Gastrocnemius medialis (tissue), 4 donors: ENCODE results near the gene ACOT13. TPM values are rescaled to one million over a fixed set of nuclear protein-coding genes. Genes with fewer than 3 reads are reported as not detected.
"Not testable (repeated sequence)": the region's sequence is repeated elsewhere in the genome, so short reads cannot be mapped to it uniquely, and the experiment has no call there.

ENCODE experiments used
- ATAC-seq, 2 donors: fragments of 150-250 bp; one replicate each; pipeline ENCODE4 v1.9.1; 2016
- DNase-seq, 2 donors: peaks; one replicate each; pipeline ENCODE4 v3.0.0-alpha.2; 2019
- H3K27ac ChIP-seq, 4 donors: fragments of 200-600 bp; sonication (generic); 1 replicate in 1 of 4; 2 replicates in 3 of 4; pipeline ENCODE4 v1.5.1; 2016 to 2018; ENCODE audit warnings: mild to moderate bottlenecking in 2 of 4, moderate library complexity in 1 of 4
- H3K27me3 ChIP-seq, 3 donors: fragments of 200-600 bp; sonication (generic) in 2 of 3; 1 replicate in 1 of 3; 2 replicates in 2 of 3; pipeline versions ENCODE4 v1.5.1 to v1.6.0; 2016 to 2019; ENCODE audit warnings: mild to moderate bottlenecking in 1 of 3, moderate library complexity in 1 of 3
- H3K36me3 ChIP-seq, 2 donors: fragments of 200-600 bp; sonication (generic) in 1 of 2; one replicate each; pipeline ENCODE4 v1.5.1; 2017 to 2018
- H3K4me1 ChIP-seq, 2 donors: fragments of 200-600 bp; sonication (generic) in 1 of 2; one replicate each; pipeline ENCODE4 v1.5.1; 2016 to 2017; ENCODE audit warnings: mild to moderate bottlenecking in 2 of 2
- H3K4me3 ChIP-seq, 4 donors: fragments of 200-600 bp; sonication (generic) in 3 of 4; 1 replicate in 1 of 4; 2 replicates in 3 of 4; pipeline ENCODE4 v1.5.1; 2016 to 2019; ENCODE audit warnings: mild to moderate bottlenecking in 2 of 4
- H3K9me3 ChIP-seq, 3 donors: fragments of 200-600 bp; sonication (generic) in 2 of 3; 1 replicate in 1 of 3; 2 replicates in 2 of 3; pipeline ENCODE4 v1.5.1; 2016 to 2019
- POLR2A ChIP-seq, 2 donors: fragments of 450-650 bp; IDR thresholded peaks; one replicate each; pipeline ENCODE4 v1.6.1; 2017; ENCODE audit warnings: antibody characterized with exemption in 2 of 2, mild to moderate bottlenecking in 2 of 2, moderate library complexity in 2 of 2
- in situ Hi-C, 4 donors: fragments of 200-750 bp; cut with MboI; loops; one replicate each; pipeline versions ENCODE4 v1.15.0 to v1.8.0; 2017; ENCODE audit warnings: low sequenced_read_pairs in 4 of 4
- intact Hi-C: fragments of 100-400 bp; cut with DNase I; formaldehyde crosslinking; loops from one replicate; pipeline ENCODE4 v1.15.1; 2023; ENCODE audit warnings: low total_unique reads
- total RNA-seq, 4 donors: library from RNA; depleted of rRNA; stranded (reverse); fragments of >200 nt; gene quantifications; one replicate each; pipeline versions ENCODE4 v1.1.0 to v1.2.3, GENCODE V29; 2016
- TF ChIP-seq, protein P1 (sequence below), 5 experiments: fragments of 450-650 bp in 3 of 5; fragments of 200-600 bp in 2 of 5; sonication (generic) in 2 of 5; IDR thresholded peaks in 4 of 5; conservative IDR thresholded peaks in 1 of 5; 1 replicate in 4 of 5; 2 replicates in 1 of 5; pipeline ENCODE4 v1.5.1; 2016 to 2019; ENCODE audit warnings: antibody characterized with exemption in 5 of 5, mild to moderate bottlenecking in 3 of 5, moderate library complexity in 3 of 5

ACOT13 gene
- total RNA-seq, 4 donors from 2014 or later, result 13.6 to 28.2 (median 21.1) TPM

GRCh38 chr6:24721461-24722215 is 54.8 kb downstream of the ACOT13 start:
- TF ChIP-seq POLR2A (IDR thresholded peaks at IDR 0.05), result peak; percentile 82 to 85
- TF ChIP-seq, protein P1, sequence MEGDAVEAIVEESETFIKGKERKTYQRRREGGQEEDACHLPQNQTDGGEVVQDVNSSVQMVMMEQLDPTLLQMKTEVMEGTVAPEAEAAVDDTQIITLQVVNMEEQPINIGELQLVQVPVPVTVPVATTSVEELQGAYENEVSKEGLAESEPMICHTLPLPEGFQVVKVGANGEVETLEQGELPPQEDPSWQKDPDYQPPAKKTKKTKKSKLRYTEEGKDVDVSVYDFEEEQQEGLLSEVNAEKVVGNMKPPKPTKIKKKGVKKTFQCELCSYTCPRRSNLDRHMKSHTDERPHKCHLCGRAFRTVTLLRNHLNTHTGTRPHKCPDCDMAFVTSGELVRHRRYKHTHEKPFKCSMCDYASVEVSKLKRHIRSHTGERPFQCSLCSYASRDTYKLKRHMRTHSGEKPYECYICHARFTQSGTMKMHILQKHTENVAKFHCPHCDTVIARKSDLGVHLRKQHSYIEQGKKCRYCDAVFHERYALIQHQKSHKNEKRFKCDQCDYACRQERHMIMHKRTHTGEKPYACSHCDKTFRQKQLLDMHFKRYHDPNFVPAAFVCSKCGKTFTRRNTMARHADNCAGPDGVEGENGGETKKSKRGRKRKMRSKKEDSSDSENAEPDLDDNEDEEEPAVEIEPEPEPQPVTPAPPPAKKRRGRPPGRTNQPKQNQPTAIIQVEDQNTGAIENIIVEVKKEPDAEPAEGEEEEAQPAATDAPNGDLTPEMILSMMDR (IDR thresholded peaks at IDR 0.05 in 4 of 5, conservative IDR thresholded peaks at IDR 0.05 in 1 of 5), result no peak
- Histone ChIP-seq H3K27me3 (no peaks in the 10 kb centered on the region), H3K4me1 (peaks cover 21 to 29% of the 10 kb centered on the region in 2 donors), H3K4me3 (peak overlapping the region; percentile 66 to 91 (median 79)), H3K36me3 (peaks cover 0 to 5% of the 10 kb centered on the region in 2 donors), H3K9me3 (no peaks in the 10 kb centered on the region), H3K27ac (peak overlapping the region; percentile 93 to 100 (median 98))
- intact Hi-C loops (loop anchor here (1.0 to 5.0 kb wide), 4 partner anchors 54 to 1271 kb away; partner anchors contain the start of gene TDP2), in situ Hi-C loops (loop anchor here in 1 of 4 donors (25.0 kb wide), 1 partner anchor 309 kb away; the partner anchor contains the start of gene MRS2)
- peak in 1 of 2 donors; percentile 82 for DNase-seq
- peak; percentile 68 to 69 for ATAC-seq

GRCh38 chr6:24723270-24723669 is 56.4 kb downstream of the ACOT13 start:
- TF ChIP-seq POLR2A (IDR thresholded peaks at IDR 0.05), result no peak
- TF ChIP-seq, protein P1 (IDR thresholded peaks at IDR 0.05 in 4 of 5, conservative IDR thresholded peaks at IDR 0.05 in 1 of 5), result no peak
- DNase-seq, result no peak
- Histone ChIP-seq H3K27ac (no peak overlapping the region), H3K9me3 (no peaks in the 10 kb centered on the region), H3K27me3 (no peaks in the 10 kb centered on the region), H3K4me1 (peaks cover 7 to 13% of the 10 kb centered on the region in 2 donors), H3K4me3 (no peak overlapping the region), H3K36me3 (peaks cover 0 to 1% of the 10 kb centered on the region in 2 donors)
- intact Hi-C loops, result loop anchor here (5.0 kb wide), 1 partner anchor 184 kb away; no protein-coding TSS in a partner anchor
- in situ Hi-C loops, result loop anchor here in 1 of 4 donors (25.0 kb wide), 1 partner anchor 311 kb away; the partner anchor contains the start of gene MRS2
- no peak for ATAC-seq

GRCh38 chr6:24730653-24731052 is 63.8 kb downstream of the ACOT13 start:
- H3K27me3 ChIP-seq, H3K9me3 ChIP-seq, ATAC-seq, DNase-seq, H3K36me3 ChIP-seq, H3K4me3 ChIP-seq, in situ Hi-C loops, H3K27ac ChIP-seq, intact Hi-C loops, H3K4me1 ChIP-seq: not testable (repeated sequence)

DNA sequence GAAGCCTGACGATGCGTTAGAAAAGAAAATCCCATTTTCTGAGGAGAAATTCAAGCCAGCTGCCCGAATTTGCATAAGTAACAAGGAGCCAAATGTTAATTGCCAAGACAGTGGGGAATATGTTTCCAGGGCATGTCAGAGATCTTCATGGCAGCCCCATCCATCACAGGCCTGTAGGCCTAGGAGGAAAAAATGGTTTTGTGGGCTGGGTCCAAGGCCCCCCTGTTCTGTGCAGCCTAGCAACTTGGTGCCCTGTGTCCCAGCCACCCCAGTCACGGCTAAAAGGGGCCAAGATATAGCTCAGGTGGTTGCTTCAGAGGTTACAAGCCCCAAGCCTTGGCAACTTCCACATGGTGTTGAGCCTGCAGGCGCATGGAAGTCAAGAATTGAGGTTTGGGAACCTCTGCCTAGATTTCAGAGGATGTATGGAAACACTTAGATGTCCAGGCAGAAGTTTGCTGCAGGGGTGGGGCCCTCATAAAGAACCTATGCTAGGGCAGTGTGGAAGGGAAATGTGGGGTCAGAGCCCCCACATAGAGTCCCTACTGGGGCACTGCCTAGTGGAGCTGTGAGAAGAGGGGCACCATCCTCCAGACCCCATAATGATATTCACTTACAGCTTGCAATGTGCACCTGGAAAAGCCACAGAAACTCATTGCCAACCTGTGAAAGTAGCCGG is 64.7 kb downstream of the ACOT13 start:
- H3K36me3 ChIP-seq, H3K27ac ChIP-seq, H3K9me3 ChIP-seq, H3K4me3 ChIP-seq, DNase-seq, H3K4me1 ChIP-seq, in situ Hi-C loops, H3K27me3 ChIP-seq, intact Hi-C loops, ATAC-seq: not testable (repeated sequence)

DNA sequence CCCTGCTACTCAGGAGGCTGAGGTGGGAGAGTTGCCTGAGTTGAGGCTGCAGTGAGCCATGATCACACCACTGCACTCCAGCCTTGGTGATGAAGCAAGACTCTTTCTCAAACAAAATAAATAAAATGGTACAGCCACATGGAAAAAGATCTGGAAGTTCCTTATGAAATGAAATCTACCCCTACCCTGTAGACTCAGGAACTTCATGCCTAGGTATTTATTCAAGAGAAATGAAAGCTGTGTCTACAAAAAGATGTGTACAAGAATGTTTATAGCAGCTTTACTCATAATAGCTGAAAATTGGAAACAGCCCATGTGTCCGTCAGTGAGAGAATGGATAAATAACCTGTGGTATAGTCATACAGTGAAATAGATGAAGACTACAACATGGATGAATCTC is 67.3 kb downstream of the ACOT13 start:
- Histone ChIP-seq H3K4me1 (no peaks in the 10 kb centered on the region), H3K27me3 (no peaks in the 10 kb centered on the region), H3K36me3 (no peaks in the 10 kb centered on the region), H3K9me3 (no peaks in the 10 kb centered on the region), H3K4me3 (no peak overlapping the region), H3K27ac (no peak overlapping the region)
- in situ Hi-C loops, result no loop called here
- intact Hi-C loops, result no loop called here
- DNase-seq (no peak), ATAC-seq (no peak)
- no peak for TF ChIP-seq POLR2A (IDR thresholded peaks at IDR 0.05)
- TF ChIP-seq, protein P1 (IDR thresholded peaks at IDR 0.05 in 4 of 5, conservative IDR thresholded peaks at IDR 0.05 in 1 of 5), result no peak

- intact Hi-C loops, ATAC-seq, H3K4me3 ChIP-seq, H3K9me3 ChIP-seq, H3K27ac ChIP-seq, H3K4me1 ChIP-seq, DNase-seq, in situ Hi-C loops, H3K36me3 ChIP-seq, H3K27me3 ChIP-seq: not testable (repeated sequence)
Observed at GRCh38 chr6:24734710-24735109, 67.8 kb downstream of the ACOT13 start.
